Measurements from ENCODE around the gene TRAF3IP1. TPM values are rescaled to one million over a fixed set of nuclear protein-coding genes. Genes with fewer than 3 reads are reported as not detected.
A peak's percentile ranks its signal among the peaks of the same experiment; 100 is the strongest.
"Not testable (repeated sequence)": the region's sequence is repeated elsewhere in the genome, so short reads cannot be mapped to it uniquely, and the experiment has no call there.

Gene TRAF3IP1
- total and polyA plus RNA-seq, 8 donors: 4.7 to 10.3 (median 6.9) TPM

DNA sequence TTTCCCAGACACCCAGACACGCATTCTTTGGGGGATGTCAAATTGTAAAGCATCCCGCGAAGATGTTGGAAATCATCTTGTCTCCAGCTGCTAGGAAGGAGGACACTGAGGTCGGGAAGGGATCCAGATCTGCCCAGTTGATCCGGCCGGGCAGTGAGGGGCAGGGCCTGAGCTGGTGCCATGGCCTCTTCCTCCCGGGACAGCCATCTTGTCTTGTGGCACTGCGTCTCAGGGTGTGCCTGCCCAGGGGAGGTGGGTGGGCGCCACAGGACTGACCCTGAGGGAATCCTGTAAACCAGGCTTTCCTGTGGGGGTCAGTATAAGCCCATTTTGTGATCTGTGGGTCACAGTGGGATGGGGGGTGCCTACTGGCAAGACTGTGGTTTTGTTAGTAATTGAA is 10.1 kb downstream of the TRAF3IP1 start:
- H3K27me3 ChIP-seq: no peaks in the 10 kb centered on the region

DNA sequence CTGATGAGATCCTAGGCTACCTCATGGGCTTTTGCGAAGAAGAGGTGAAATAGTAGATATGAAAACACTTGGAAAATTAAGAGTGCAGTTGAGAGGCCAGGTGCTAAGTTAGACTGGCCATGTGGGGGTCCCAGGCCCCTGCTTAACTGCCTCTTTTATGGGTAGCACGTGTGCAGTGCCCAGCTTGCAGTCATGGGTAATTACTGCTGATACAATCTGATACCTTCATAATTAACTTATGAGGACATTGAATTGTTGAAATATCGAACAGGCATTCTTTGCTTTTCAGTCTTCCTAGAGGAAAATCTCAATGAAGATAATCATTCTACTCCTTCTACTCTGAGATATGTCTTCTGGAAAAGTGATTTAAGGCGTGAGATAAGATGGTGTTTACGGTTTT is 11.6 kb downstream of the TRAF3IP1 start:
- FAIRE-seq: no peak
- Histone ChIP-seq H3K9me3 (no peaks in the 10 kb centered on the region), H3K36me3 (peaks cover 0 to 14% (median 0%) of the 10 kb centered on the region in 3 donors), H3K27me3 (no peaks in the 10 kb centered on the region), H3K4me3 (no peak overlapping the region), H3K27ac (no peak overlapping the region), H3K4me1 (no peaks in the 10 kb centered on the region)
- TF ChIP-seq, protein P1, sequence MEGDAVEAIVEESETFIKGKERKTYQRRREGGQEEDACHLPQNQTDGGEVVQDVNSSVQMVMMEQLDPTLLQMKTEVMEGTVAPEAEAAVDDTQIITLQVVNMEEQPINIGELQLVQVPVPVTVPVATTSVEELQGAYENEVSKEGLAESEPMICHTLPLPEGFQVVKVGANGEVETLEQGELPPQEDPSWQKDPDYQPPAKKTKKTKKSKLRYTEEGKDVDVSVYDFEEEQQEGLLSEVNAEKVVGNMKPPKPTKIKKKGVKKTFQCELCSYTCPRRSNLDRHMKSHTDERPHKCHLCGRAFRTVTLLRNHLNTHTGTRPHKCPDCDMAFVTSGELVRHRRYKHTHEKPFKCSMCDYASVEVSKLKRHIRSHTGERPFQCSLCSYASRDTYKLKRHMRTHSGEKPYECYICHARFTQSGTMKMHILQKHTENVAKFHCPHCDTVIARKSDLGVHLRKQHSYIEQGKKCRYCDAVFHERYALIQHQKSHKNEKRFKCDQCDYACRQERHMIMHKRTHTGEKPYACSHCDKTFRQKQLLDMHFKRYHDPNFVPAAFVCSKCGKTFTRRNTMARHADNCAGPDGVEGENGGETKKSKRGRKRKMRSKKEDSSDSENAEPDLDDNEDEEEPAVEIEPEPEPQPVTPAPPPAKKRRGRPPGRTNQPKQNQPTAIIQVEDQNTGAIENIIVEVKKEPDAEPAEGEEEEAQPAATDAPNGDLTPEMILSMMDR (IDR thresholded peaks at IDR 0.05): no peak
- ATAC-seq: no peak
- DNase-seq: no peak
- WGBS, 2 donors: 84 to 85% methylated on average over 5 of the region's 5 CpGs
- intact Hi-C loops (cut with DNase I): no loop called here

More for the DNA sequence above, 10.1 kb downstream of the TRAF3IP1 start:
- intact Hi-C loops (cut with DNase I): no loop called here
- no peaks in the 10 kb centered on the region for H3K9me3 ChIP-seq
- FAIRE-seq: no peak
- no peak overlapping the region for H3K27ac ChIP-seq
- no peak overlapping the region for H3K4me3 ChIP-seq
- H3K36me3 ChIP-seq: peaks cover 0 to 18% (median 0%) of the 10 kb centered on the region in 3 donors
- no peaks in the 10 kb centered on the region for H3K4me1 ChIP-seq
- WGBS, 2 donors: 93 to 96% methylated on average over 9 of the region's 9 CpGs
- no peak for ATAC-seq
- TF ChIP-seq, protein P1 (IDR thresholded peaks at IDR 0.05): no peak
- DNase-seq: no peak

DNA sequence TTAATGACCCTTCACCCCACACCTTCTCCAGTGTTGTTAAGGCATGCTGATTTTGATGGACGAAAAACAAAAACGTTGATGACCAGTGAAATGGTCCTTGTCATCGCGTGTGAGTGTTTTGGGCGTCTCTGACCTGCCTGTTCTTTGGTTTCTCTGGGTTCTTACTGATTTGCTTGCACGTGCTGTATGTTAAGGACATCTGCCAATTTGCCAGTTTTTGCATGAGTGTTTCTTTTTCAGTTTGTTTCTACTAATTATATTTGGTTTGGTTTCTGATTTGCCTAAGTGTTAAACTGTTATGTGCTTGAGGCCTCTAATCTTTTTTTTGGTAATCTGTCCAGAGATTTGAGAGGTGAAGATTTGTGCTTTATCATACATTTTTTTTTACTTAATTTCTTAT is 14.6 kb downstream of the TRAF3IP1 start:
- FAIRE-seq: no peak
- WGBS, 2 donors: 85 to 87% methylated on average over 6 of the region's 6 CpGs
- H3K4me3 ChIP-seq: no peak overlapping the region
- ATAC-seq: no peak
- no peak overlapping the region for H3K27ac ChIP-seq
- no peaks in the 10 kb centered on the region for H3K9me3 ChIP-seq
- H3K27me3 ChIP-seq: no peaks in the 10 kb centered on the region
- H3K36me3 ChIP-seq: peaks cover 0 to 7% (median 0%) of the 10 kb centered on the region in 3 donors
- TF ChIP-seq, protein P1 (IDR thresholded peaks at IDR 0.05): no peak
- intact Hi-C loops (cut with DNase I): loop anchor here in 1 of 3 donors (5.0 kb wide), 1 partner anchor 73 kb away; no protein-coding TSS in a partner anchor
- H3K4me1 ChIP-seq: no peaks in the 10 kb centered on the region
- DNase-seq: peak in 1 of 6 donors; percentile 2

DNA sequence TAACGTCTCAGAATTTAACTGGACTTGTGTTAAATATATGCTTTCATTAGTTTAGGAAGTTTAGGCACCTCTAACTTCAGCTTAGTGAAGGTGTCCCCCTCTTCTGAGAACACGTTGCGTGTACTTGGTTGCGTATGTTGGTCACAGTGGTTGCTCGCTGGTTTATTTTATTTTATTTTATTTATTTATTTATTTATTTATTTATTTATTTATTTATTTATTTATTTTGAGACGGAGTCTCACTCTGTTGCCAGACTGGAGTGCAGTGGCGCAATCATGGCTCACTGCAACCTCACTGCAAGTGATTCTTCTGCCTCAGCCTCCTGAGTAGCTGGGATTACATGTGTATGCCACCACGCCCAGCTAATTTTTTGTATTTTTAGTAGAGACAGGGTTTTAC is 15.3 kb downstream of the TRAF3IP1 start:
- H3K9me3 ChIP-seq, H3K4me3 ChIP-seq, FAIRE-seq, H3K4me1 ChIP-seq, ATAC-seq, H3K27ac ChIP-seq, H3K27me3 ChIP-seq, H3K36me3 ChIP-seq, DNase-seq: not testable (repeated sequence)
- intact Hi-C loops (cut with DNase I): loop anchor here in 1 of 3 donors (5.0 kb wide), 1 partner anchor 73 kb away; no protein-coding TSS in a partner anchor
- 93% methylated on average over 8 of the region's 8 CpGs for WGBS, 2 donors

- intact Hi-C loops (cut with DNase I): loop anchor here in 1 of 3 donors (5.0 kb wide), 1 partner anchor 74 kb away; no protein-coding TSS in a partner anchor
- Histone ChIP-seq H3K27ac (no peak overlapping the region), H3K4me1 (no peaks in the 10 kb centered on the region), H3K27me3 (no peaks in the 10 kb centered on the region), H3K9me3 (no peaks in the 10 kb centered on the region), H3K4me3 (no peak overlapping the region), H3K36me3 (peaks cover 0 to 7% (median 0%) of the 10 kb centered on the region in 3 donors)
- WGBS, 2 donors: 62 to 70% methylated on average over 2 of the region's 2 CpGs
- ATAC-seq (no peak), DNase-seq (no peak), FAIRE-seq (no peak)
- TF ChIP-seq, protein P1 (IDR thresholded peaks at IDR 0.05): no peak
Observed at GRCh38 chr2:238336151-238336550, 15.8 kb downstream of the TRAF3IP1 start.

Data from pancreas (tissue), 10 donors.